ENCODE data around the gene NOP10. TPM values are rescaled to one million over a fixed set of nuclear protein-coding genes. Genes with fewer than 3 reads are reported as not detected.

Gene NOP10
- total RNA-seq, 4 donors from 2014 or later, result 56.9 to 78.8 (median 72.3) TPM

- TF ChIP-seq, protein P1, sequence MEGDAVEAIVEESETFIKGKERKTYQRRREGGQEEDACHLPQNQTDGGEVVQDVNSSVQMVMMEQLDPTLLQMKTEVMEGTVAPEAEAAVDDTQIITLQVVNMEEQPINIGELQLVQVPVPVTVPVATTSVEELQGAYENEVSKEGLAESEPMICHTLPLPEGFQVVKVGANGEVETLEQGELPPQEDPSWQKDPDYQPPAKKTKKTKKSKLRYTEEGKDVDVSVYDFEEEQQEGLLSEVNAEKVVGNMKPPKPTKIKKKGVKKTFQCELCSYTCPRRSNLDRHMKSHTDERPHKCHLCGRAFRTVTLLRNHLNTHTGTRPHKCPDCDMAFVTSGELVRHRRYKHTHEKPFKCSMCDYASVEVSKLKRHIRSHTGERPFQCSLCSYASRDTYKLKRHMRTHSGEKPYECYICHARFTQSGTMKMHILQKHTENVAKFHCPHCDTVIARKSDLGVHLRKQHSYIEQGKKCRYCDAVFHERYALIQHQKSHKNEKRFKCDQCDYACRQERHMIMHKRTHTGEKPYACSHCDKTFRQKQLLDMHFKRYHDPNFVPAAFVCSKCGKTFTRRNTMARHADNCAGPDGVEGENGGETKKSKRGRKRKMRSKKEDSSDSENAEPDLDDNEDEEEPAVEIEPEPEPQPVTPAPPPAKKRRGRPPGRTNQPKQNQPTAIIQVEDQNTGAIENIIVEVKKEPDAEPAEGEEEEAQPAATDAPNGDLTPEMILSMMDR (IDR thresholded peaks at IDR 0.05), result no peak
- no peak for TF ChIP-seq POLR2A (IDR thresholded peaks at IDR 0.05)
- DNase-seq, result no peak
- intact Hi-C loops (cut with DNase I; ENCODE audit: low total_unique reads), result no loop called here
- no peaks in the 10 kb centered on the region for H3K27me3 ChIP-seq
- H3K4me3 ChIP-seq, result no peak overlapping the region
- H3K9me3 ChIP-seq, result no peaks in the 10 kb centered on the region
- no peaks in the 10 kb centered on the region for H3K36me3 ChIP-seq
- H3K4me1 ChIP-seq, result peaks cover 0 to 3% of the 10 kb centered on the region in 2 donors
- H3K27ac ChIP-seq, result no peak overlapping the region
Measured at GRCh38 chr15:34311563-34311962, 31.4 kb downstream of the NOP10 start.

- no peak overlapping the region for H3K4me3 ChIP-seq
- no peak for DNase-seq
- TF ChIP-seq POLR2A (IDR thresholded peaks at IDR 0.05), result no peak
- TF ChIP-seq, protein P1 (IDR thresholded peaks at IDR 0.05), result no peak
- no peak overlapping the region for H3K27ac ChIP-seq
- H3K4me1 ChIP-seq, result no peaks in the 10 kb centered on the region
- H3K36me3 ChIP-seq, result no peaks in the 10 kb centered on the region
- intact Hi-C loops (cut with DNase I; ENCODE audit: low total_unique reads), result no loop called here
- H3K9me3 ChIP-seq, result no peaks in the 10 kb centered on the region
- no peaks in the 10 kb centered on the region for H3K27me3 ChIP-seq
Measured at GRCh38 chr15:34304613-34305012, 38.3 kb downstream of the NOP10 start.

GRCh38 chr15:34301058-34301457, 41.9 kb downstream of the NOP10 start:
- no peaks in the 10 kb centered on the region for H3K4me1 ChIP-seq

GRCh38 chr15:34297059-34297458, 45.9 kb downstream of the NOP10 start:
- no peak overlapping the region for H3K4me3 ChIP-seq
- TF ChIP-seq POLR2A (IDR thresholded peaks at IDR 0.05), result no peak
- TF ChIP-seq, protein P1 (IDR thresholded peaks at IDR 0.05), result no peak
- no peaks in the 10 kb centered on the region for H3K4me1 ChIP-seq
- H3K27me3 ChIP-seq, result no peaks in the 10 kb centered on the region
- no peaks in the 10 kb centered on the region for H3K36me3 ChIP-seq
- no peak for DNase-seq
- no peaks in the 10 kb centered on the region for H3K9me3 ChIP-seq
- H3K27ac ChIP-seq, result peak overlapping the region; percentile 36 to 60
- intact Hi-C loops (cut with DNase I; ENCODE audit: low total_unique reads), result no loop called here

More at GRCh38 chr15:34301058-34301457, 41.9 kb downstream of the NOP10 start:
- intact Hi-C loops (cut with DNase I; ENCODE audit: low total_unique reads), result no loop called here
- Histone ChIP-seq H3K9me3 (no peaks in the 10 kb centered on the region), H3K27me3 (no peaks in the 10 kb centered on the region), H3K27ac (no peak overlapping the region), H3K36me3 (no peaks in the 10 kb centered on the region), H3K4me3 (no peak overlapping the region)
- TF ChIP-seq POLR2A (IDR thresholded peaks at IDR 0.05), result no peak
- no peak for DNase-seq

DNA sequence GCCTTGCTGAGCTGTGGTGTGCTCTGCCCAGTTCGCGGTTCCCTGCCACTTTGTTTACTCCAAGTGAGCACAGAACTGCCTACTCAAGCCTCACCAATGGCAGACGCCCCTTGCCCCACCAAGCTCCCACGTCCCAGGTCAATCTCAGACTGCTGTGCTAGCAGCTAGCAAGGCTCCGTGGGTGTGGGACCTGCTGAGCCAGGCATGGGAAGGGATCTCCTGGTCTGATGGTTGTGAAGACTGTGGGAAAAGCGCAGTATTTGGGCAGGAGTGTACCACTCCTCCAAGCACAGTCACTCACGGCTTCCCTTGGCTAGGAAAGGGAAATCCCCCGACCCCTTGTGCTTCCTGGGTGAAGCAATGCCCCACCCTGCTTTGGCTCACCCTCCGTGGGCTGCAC, 50.3 kb downstream of the NOP10 start:
- no peaks in the 10 kb centered on the region for H3K36me3 ChIP-seq
- H3K4me1 ChIP-seq, result no peaks in the 10 kb centered on the region
- intact Hi-C loops (cut with DNase I; ENCODE audit: low total_unique reads), result no loop called here
- no peaks in the 10 kb centered on the region for H3K27me3 ChIP-seq
- no peaks in the 10 kb centered on the region for H3K9me3 ChIP-seq
- no peak overlapping the region for H3K27ac ChIP-seq
- TF ChIP-seq, protein P1 (IDR thresholded peaks at IDR 0.05), result no peak
- no peak for TF ChIP-seq POLR2A (IDR thresholded peaks at IDR 0.05)
- H3K4me3 ChIP-seq, result no peak overlapping the region
- no peak for DNase-seq

MicroRNAs within 50 kb of the gene (microRNA counts, 767-probe panel; counts per million panel counts)
- microRNA hsa-miR-1233, result 4,504 to 5,346 counts per million in 2 donors

Small RNAs within 50 kb of the gene (microRNA-seq; reads per million reads assigned to microRNA genes)
- gene MIR1233-1 (ENCODE audit: borderline microRNAs expressed, borderline replicate concordance), result not detected

Small RNAs within 50 kb of the gene (small RNA-seq; reads per million reads assigned to genes)
- gene MIR1233-1 (not detected), gene RF00019 (not detected)

Other genes with a start within 250 kb of the NOP10 start
- 10 to 100 TPM; 12.4 to 45.8 (median 27.2) TPM for gene EMC7, start 241.3 kb downstream of the NOP10 start, total RNA-seq
- 1 to 10 TPM; 1.4 to 4.1 (median 1.6) TPM for gene PGBD4, start 241.1 kb downstream of the NOP10 start, total RNA-seq
- gene KATNBL1, start 133.0 kb downstream of the NOP10 start, total RNA-seq, result 100 to 1,000 TPM in 2 of 4 donors, 10 to 100 TPM in 2; 75.5 to 116 (median 97.8) TPM
- gene EMC4, start 118.1 kb downstream of the NOP10 start, total RNA-seq, result 100 to 1,000 TPM in 1 of 4 donors, 10 to 100 TPM in 3; 69.2 to 137 (median 94.1) TPM
- gene SLC12A6, start 5.4 kb downstream of the NOP10 start, total RNA-seq, result 10 to 100 TPM; 16.8 to 26.9 (median 22.2) TPM
- gene NUTM1, start 179 bp upstream of the NOP10 start, total RNA-seq, result not detected
- gene LPCAT4, start 24.1 kb upstream of the NOP10 start, total RNA-seq, result 10 to 100 TPM in 2 of 4 donors, 1 to 10 TPM in 2; 2.4 to 73.1 (median 7.3) TPM
- gene GOLGA8A, start 94.7 kb upstream of the NOP10 start, total RNA-seq, result 100 to 1,000 TPM in 2 of 4 donors, 10 to 100 TPM in 2; 17.9 to 109 (median 64.2) TPM
- 100 to 1,000 TPM in 1 of 4 donors, 10 to 100 TPM in 3; 20.3 to 242 (median 71.6) TPM for gene GOLGA8B, start 240.5 kb upstream of the NOP10 start, total RNA-seq

Data from uterus (tissue), 4 donors.